Parathyroid adenoma (tissue), 2 donors: ENCODE measurements around the gene TGFBR1.

ENCODE experiments used
- H2AFZ ChIP-seq: fragments of 300-600 bp; sonication (generic); one replicate; pipeline ENCODE4 v1.7.0; 2017; ENCODE audit warnings: antibody characterized with exemption, mild to moderate bottlenecking
- H3K27ac ChIP-seq: fragments of 300-600 bp; sonication (generic); one replicate; pipeline ENCODE4 v1.7.0; 2017
- H3K27me3 ChIP-seq: fragments of 300-600 bp; sonication (generic); one replicate; pipeline ENCODE4 v1.7.0; 2017; ENCODE audit warnings: low read length; ENCODE audit not compliant: control insufficient read depth, insufficient read depth
- H3K36me3 ChIP-seq: fragments of 300-600 bp; sonication (generic); one replicate; pipeline ENCODE4 v1.7.0; 2017; ENCODE audit warnings: low read length; ENCODE audit not compliant: control insufficient read depth, insufficient read depth
- H3K4me1 ChIP-seq: fragments of 300-600 bp; sonication (generic); one replicate; pipeline ENCODE4 v1.7.0; 2017; ENCODE audit warnings: control low read depth
- H3K4me2 ChIP-seq: fragments of 300-600 bp; sonication (generic); one replicate; pipeline ENCODE4 v1.7.0; 2017; ENCODE audit warnings: low read length
- H3K4me3 ChIP-seq: fragments of 300-600 bp; sonication (generic); one replicate; pipeline ENCODE4 v1.7.0; 2017; ENCODE audit warnings: low read depth, low read length
- H3K79me2 ChIP-seq: fragments of 300-600 bp; sonication (generic); one replicate; pipeline ENCODE4 v1.7.0; 2017; ENCODE audit warnings: control low read depth
- H3K9ac ChIP-seq: fragments of 300-600 bp; sonication (generic); one replicate; pipeline ENCODE4 v1.7.0; 2017; ENCODE audit warnings: mild to moderate bottlenecking
- H3K9me3 ChIP-seq: fragments of 300-600 bp; sonication (generic); one replicate; pipeline ENCODE4 v1.7.0; 2017; ENCODE audit warnings: low read length; ENCODE audit not compliant: control insufficient read depth
- TF ChIP-seq, protein P1 (sequence below): fragments of 300-600 bp; sonication (generic); IDR thresholded peaks from one replicate; pipeline ENCODE4 v1.7.0; 2017; ENCODE audit warnings: antibody characterized with exemption, mild to moderate bottlenecking
- donor health status: primary hyperparathyroidism.

The TGFBR1 gene

DNA sequence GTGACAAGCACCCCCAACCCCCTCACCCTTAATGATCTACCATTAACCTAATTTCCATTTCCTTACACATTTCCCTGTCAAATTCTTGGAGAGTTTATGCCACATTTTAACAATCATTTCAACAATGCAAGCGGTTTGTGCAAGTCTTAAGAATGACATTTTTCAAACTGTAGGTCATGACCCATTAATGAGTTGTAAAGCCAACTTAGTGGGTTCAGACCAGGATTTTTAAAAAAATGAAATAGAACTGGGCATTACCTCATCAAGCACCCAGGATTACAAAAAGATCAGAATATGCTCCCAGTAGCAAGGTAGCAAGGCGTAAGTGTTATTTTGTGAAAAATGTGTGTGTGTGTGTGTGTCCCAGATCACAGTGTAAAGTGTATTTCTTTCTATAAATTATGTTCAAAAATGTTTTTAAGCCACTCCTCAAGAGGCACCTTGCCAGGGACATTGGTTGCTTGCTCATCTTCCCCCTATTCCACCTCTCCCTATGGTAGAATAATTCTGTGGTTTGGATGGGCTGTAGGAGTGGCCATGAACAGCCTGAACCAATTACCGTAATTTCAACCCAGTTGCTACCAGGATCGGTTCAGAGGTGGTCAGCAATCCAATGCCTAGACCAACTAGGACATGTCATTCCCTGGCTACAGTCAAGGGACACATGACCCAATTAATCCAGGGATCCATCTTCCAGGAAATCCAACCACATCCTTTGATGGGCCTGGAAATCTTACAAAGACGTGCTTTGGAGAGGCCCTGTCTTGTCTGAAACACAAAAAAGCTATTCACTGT is 14.4 kb upstream of the TGFBR1 start:
- TF ChIP-seq, protein P1, sequence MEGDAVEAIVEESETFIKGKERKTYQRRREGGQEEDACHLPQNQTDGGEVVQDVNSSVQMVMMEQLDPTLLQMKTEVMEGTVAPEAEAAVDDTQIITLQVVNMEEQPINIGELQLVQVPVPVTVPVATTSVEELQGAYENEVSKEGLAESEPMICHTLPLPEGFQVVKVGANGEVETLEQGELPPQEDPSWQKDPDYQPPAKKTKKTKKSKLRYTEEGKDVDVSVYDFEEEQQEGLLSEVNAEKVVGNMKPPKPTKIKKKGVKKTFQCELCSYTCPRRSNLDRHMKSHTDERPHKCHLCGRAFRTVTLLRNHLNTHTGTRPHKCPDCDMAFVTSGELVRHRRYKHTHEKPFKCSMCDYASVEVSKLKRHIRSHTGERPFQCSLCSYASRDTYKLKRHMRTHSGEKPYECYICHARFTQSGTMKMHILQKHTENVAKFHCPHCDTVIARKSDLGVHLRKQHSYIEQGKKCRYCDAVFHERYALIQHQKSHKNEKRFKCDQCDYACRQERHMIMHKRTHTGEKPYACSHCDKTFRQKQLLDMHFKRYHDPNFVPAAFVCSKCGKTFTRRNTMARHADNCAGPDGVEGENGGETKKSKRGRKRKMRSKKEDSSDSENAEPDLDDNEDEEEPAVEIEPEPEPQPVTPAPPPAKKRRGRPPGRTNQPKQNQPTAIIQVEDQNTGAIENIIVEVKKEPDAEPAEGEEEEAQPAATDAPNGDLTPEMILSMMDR, result no peak
- no peak overlapping the region for H3K9ac ChIP-seq
- H3K9me3 ChIP-seq, result no peaks in the 10 kb centered on the region
- H3K4me2 ChIP-seq, result no peak overlapping the region
- H3K4me3 ChIP-seq, result no peak overlapping the region
- H3K79me2 ChIP-seq, result no peaks in the 10 kb centered on the region
- no peaks in the 10 kb centered on the region for H3K36me3 ChIP-seq
- no peak overlapping the region for H3K27ac ChIP-seq
- H3K4me1 ChIP-seq, result no peaks in the 10 kb centered on the region
- no peak overlapping the region for H2AFZ ChIP-seq
- no peaks in the 10 kb centered on the region for H3K27me3 ChIP-seq

DNA sequence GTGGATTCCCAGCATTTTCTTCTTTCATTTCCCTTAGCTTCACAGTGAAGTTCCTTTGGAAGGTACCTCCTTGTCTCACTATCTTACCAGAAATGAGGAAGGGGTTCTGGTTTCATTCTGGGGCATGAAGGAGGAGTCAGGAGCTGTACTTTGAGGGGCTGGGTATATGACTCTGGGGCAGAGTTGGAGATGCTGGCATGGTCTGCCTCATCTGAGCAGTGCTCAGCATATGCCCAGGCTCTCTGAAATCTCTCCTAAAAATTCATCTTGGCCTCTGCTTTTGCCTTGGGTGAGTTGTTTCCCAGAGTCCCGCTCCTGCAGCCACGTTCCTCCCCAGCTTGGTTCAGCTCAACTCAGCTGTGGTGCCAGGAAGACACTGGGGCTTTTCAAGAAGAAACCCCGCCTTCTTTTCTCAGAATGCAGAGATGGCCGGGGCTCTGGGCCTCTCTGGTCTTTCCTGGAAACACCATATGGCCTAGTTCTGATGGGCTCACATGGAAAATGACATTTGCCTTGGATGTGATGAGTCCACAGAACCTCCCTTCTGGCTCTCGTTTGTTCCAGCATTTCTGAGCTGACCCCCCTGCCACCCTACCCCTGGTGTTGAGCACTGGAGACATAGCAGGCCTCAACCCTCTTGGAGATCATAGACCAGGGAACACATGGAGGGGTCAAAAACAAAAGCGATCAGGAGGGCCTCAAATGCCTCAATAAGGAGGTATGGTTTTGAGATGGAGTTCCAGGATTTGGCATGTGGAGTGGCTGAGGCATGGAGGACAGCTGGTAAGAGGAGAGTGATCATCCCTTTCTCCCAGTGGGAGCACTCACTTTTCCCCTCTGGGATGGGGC is 12.0 kb upstream of the TGFBR1 start:
- no peaks in the 10 kb centered on the region for H3K4me1 ChIP-seq
- no peaks in the 10 kb centered on the region for H3K36me3 ChIP-seq
- no peak overlapping the region for H3K27ac ChIP-seq

DNA sequence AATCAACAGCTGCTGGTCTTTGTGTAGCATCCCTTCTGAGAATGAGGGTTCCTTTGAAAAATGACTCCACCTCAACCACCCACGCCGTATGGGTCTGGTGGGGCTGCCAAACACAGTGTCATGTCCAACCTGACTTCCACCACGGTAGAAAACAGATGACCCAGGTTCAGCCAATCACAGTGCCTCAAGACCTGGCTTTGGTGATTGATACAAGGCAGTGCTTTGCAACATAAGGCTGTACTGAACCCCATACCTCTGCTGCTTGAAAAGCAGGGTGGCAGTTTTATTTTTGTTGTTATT is 11.5 kb upstream of the TGFBR1 start:
- TF ChIP-seq, protein P1, result no peak
- no peak overlapping the region for H3K4me3 ChIP-seq
- no peaks in the 10 kb centered on the region for H3K27me3 ChIP-seq
- H3K36me3 ChIP-seq, result no peaks in the 10 kb centered on the region
- H3K79me2 ChIP-seq, result no peaks in the 10 kb centered on the region
- H3K9ac ChIP-seq, result no peak overlapping the region
- H2AFZ ChIP-seq, result no peak overlapping the region
- no peaks in the 10 kb centered on the region for H3K9me3 ChIP-seq
- H3K4me1 ChIP-seq, result no peaks in the 10 kb centered on the region
- H3K4me2 ChIP-seq, result no peak overlapping the region
- H3K27ac ChIP-seq, result no peak overlapping the region

More for the DNA sequence above, 12.0 kb upstream of the TGFBR1 start:
- Histone ChIP-seq H3K79me2 (no peaks in the 10 kb centered on the region), H3K9ac (no peak overlapping the region), H3K9me3 (no peaks in the 10 kb centered on the region), H3K4me2 (no peak overlapping the region), H3K4me3 (no peak overlapping the region), H2AFZ (no peak overlapping the region), H3K27me3 (no peaks in the 10 kb centered on the region)
- TF ChIP-seq, protein P1, result no peak

DNA sequence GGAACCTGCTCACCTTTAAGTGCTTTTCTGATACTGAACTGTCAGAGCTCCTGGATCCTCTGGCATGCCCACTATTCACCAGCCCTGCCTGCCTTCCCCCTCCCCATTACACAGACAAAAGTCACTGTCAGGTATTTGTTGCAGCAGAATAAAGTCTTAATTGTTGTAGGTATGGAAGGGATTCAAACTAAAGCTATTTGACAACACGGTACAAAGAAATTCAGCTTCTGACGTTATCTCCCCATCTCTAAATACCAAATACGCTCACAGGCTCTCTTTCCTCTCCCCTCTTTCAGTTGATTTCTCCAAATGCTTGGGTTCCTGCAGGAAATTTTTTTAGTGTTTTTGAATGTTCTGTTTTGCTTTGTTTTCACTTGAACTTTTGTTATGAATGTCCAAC is 9.3 kb upstream of the TGFBR1 start:
- Histone ChIP-seq H3K27ac (no peak overlapping the region), H3K9ac (no peak overlapping the region), H3K4me1 (no peaks in the 10 kb centered on the region), H3K9me3 (no peaks in the 10 kb centered on the region), H3K4me2 (no peak overlapping the region), H3K79me2 (no peaks in the 10 kb centered on the region), H3K36me3 (no peaks in the 10 kb centered on the region), H3K4me3 (no peak overlapping the region), H3K27me3 (no peaks in the 10 kb centered on the region), H2AFZ (no peak overlapping the region)
- TF ChIP-seq, protein P1, result no peak
